Subcutaneous adipose tissue (tissue), 4 donors: ENCODE results near the gene CD300C. TPM values are rescaled to one million over a fixed set of nuclear protein-coding genes. Genes with fewer than 3 reads are reported as not detected.

Experiments
- total RNA-seq, 4 donors: library from RNA; depleted of rRNA; stranded (reverse); fragments of >200 nt; gene quantifications; one replicate each; pipeline ENCODE4 v1.1.0, GENCODE V29; 2016
- TF ChIP-seq, protein P1 (sequence below): fragments of 450-650 bp; IDR thresholded peaks from one replicate; pipeline ENCODE4 v1.5.1; 2016; ENCODE audit warnings: low read depth, mild to moderate bottlenecking, control low read depth, antibody characterized with exemption, moderate library complexity

CD300C gene
- total RNA-seq, 4 donors from 2014 or later, result 0.65 to 4.0 (median 2.5) TPM

DNA sequence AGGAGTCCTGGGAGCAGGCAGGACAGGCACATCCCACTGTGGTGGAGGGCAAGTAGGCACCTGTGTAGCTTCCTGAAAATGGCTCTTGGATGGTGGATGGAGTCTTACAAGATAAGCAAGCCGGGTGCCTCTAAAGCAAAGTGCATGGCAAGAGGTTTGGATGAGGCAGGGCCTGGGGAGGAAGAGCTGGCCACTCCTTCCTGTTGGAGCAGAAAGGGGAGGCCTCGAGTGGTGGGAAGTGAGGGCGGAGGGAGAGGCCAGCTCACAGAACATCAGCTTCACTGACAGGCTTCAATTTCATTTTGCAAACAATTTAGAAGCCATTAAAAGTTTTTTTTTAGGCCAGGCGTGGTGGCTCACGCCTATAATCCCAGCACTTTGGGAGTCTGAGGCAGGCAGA, 48.4 kb downstream of the CD300C start:
- TF ChIP-seq, protein P1, sequence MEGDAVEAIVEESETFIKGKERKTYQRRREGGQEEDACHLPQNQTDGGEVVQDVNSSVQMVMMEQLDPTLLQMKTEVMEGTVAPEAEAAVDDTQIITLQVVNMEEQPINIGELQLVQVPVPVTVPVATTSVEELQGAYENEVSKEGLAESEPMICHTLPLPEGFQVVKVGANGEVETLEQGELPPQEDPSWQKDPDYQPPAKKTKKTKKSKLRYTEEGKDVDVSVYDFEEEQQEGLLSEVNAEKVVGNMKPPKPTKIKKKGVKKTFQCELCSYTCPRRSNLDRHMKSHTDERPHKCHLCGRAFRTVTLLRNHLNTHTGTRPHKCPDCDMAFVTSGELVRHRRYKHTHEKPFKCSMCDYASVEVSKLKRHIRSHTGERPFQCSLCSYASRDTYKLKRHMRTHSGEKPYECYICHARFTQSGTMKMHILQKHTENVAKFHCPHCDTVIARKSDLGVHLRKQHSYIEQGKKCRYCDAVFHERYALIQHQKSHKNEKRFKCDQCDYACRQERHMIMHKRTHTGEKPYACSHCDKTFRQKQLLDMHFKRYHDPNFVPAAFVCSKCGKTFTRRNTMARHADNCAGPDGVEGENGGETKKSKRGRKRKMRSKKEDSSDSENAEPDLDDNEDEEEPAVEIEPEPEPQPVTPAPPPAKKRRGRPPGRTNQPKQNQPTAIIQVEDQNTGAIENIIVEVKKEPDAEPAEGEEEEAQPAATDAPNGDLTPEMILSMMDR, result no peak

DNA sequence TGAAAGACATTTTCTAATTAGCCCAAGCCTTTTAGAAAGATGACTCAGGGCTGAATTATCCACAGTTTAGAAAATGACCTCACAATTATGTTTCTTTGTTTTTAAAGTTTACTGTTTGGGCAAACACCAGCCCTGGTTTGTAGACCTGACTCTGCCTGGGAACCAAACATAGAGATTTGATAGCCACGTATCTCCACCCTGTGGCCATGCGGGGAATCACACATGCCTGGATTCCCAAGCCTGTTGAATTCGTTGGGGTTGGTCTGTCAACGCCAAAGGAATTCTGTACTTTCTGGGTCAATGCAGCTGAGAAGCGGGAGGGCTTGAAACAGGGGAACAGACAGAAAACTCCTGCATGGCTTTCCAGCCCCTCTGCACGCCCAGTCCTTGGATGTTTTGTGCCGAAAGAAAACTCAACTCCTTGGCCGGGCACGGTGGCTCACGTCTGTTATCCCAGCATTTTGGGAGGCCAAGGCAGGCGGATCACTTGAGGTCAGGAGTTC, 52.5 kb downstream of the CD300C start:
- TF ChIP-seq, protein P1, result no peak

DNA sequence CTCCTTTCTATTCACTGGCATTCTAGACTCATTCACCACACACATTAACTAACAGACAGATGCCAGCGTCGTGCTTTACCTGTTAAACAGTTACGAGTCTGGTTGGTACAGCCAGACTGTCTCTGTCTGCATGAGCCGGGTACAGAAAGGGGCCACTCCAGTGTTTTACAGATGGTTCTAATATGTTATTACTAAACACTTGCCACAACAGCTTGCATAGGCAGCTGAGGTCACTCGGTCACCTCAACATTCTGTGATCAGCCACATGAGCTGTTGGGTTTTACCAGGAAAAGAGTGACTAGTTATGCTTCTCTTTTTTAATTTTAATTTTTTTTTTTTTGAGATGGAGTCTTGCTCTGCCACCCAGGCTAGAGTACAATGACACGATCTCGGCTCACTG, 54.3 kb downstream of the CD300C start:
- TF ChIP-seq, protein P1, result no peak

Other genes with a start within 250 kb of the CD300C start
- 1 to 10 TPM in 2 of 4 donors, under 1 TPM in 2; 0.49 to 8.5 (median 0.89) TPM for gene KIF19, start 219.9 kb downstream of the CD300C start, total RNA-seq
- not detected for gene BTBD17, start 184.2 kb downstream of the CD300C start, total RNA-seq
- under 1 TPM in 1 of 4 donors, not detected in 3; 0.22 TPM for gene GPR142, start 178.6 kb downstream of the CD300C start, total RNA-seq
- 10 to 100 TPM in 2 of 4 donors, 1 to 10 TPM in 2; 3.8 to 19.8 (median 9.9) TPM for gene GPRC5C, start 114.0 kb downstream of the CD300C start, total RNA-seq
- gene CD300A, start 79.5 kb downstream of the CD300C start, total RNA-seq, result 10 to 100 TPM in 1 of 4 donors, 1 to 10 TPM in 3; 1.9 to 100.0 (median 5.2) TPM
- gene CD300LB, start 14.6 kb downstream of the CD300C start, total RNA-seq, result 10 to 100 TPM in 1 of 4 donors, under 1 TPM in 2, not detected in 1; 0.33 to 36.4 (median 0.88) TPM
- not detected for gene CD300H, start 21.4 kb upstream of the CD300C start, total RNA-seq
- gene CD300LD, start 46.2 kb upstream of the CD300C start, total RNA-seq, result not detected
- 1 to 10 TPM in 3 of 4 donors, under 1 TPM in 1; 0.38 to 1.2 (median 1.1) TPM for gene CD300E, start 77.6 kb upstream of the CD300C start, total RNA-seq
- 1 to 10 TPM in 2 of 4 donors, under 1 TPM in 1, not detected in 1; 0.98 to 6.8 (median 1.1) TPM for gene CD300LF, start 166.8 kb upstream of the CD300C start, total RNA-seq
- 1 to 10 TPM in 3 of 4 donors, not detected in 1; 1.0 to 2.4 (median 1.9) TPM for gene RAB37, start 191.1 kb upstream of the CD300C start, total RNA-seq
- gene NHERF1, start 202.5 kb upstream of the CD300C start, total RNA-seq, result 10 to 100 TPM; 10.3 to 26.2 (median 15.1) TPM
- 10 to 100 TPM; 12.4 to 20.0 (median 18.3) TPM for gene NAT9, start 230.2 kb upstream of the CD300C start, total RNA-seq